ENCODE data around the gene PRPF6. TPM values are rescaled to one million over a fixed set of nuclear protein-coding genes. Genes with fewer than 3 reads are reported as not detected.

The PRPF6 gene
- total and polyA plus RNA-seq, 2 donors (not counting 1 experiment from before 2014, with no cell fraction given): 31.7 to 82.9 TPM

- H3K4me2 ChIP-seq (replicated peaks; ENCODE audit: low read depth, low read length, poor library complexity, severe bottlenecking): peak overlapping the region; percentile 90
- H3K36me3 ChIP-seq (replicated peaks in 1 of 2; ENCODE audit: control extremely low read depth in 1 of 2, control insufficient read depth in 1 of 2, extremely low read depth in 1 of 2, insufficient read depth in 2 of 2, low read length in 1 of 2): peaks cover 0 to 4% of the 10 kb centered on the region in 2 experiments
- CTCF ChIA-PET: interaction anchor here (1.4 kb wide), 1 partner anchor 432 kb away, joined by 3 read pairs; no protein-coding TSS in a partner anchor
- H3K79me2 ChIP-seq (ENCODE audit: control insufficient read depth, insufficient read depth, low read length): no peaks in the 10 kb centered on the region
- DNase-seq (no peak), ATAC-seq (ENCODE audit: low read depth) (peak; percentile 10)
- H3K9me3 ChIP-seq (ENCODE audit: control extremely low read depth in 1 of 3, control insufficient read depth in 2 of 3, insufficient read depth in 1 of 3, low read length in 2 of 3): peaks cover 0 to 21% (median 0%) of the 10 kb centered on the region in 3 donors
- TF ChIP-seq CTCF (IDR thresholded peaks at IDR 0.05) (no peak), EZH2 (IDR thresholded peaks at IDR 0.05; ENCODE audit: borderline replicate concordance, insufficient read depth, low read depth, low read length, poor library complexity, severe bottlenecking) (no peak)
- no peak overlapping the region for H3K27ac ChIP-seq (ENCODE audit: low read length in 2 of 2)
- H3K9me3 Mint-ChIP-seq (ENCODE audit: insufficient read depth): no peaks in the 10 kb centered on the region
- no peaks in the 10 kb centered on the region for H3K27me3 ChIP-seq (replicated peaks in 1 of 4; ENCODE audit: control extremely low read depth in 1 of 4, control insufficient read depth in 3 of 4, insufficient read depth in 4 of 4, low read length in 3 of 4)
- H3K9ac ChIP-seq (ENCODE audit: low read length): peak overlapping the region; percentile 64
- WGBS (ENCODE audit: insufficient coverage): 2% methylated on average over 70 of the region's 70 CpGs
- peak overlapping the region; percentile 86 for H3K4me3 Mint-ChIP-seq
- POLR2A ChIA-PET: no interaction called here
- H2AFZ ChIP-seq (ENCODE audit: insufficient read depth, low read depth, low read length, poor library complexity, severe bottlenecking): peak overlapping the region; percentile 66
- peaks cover 17% of the 10 kb centered on the region for H3K4me1 Mint-ChIP-seq
- H3K27me3 Mint-ChIP-seq: no peaks in the 10 kb centered on the region
- H3K4me1 ChIP-seq (ENCODE audit: control insufficient read depth in 2 of 2, insufficient read depth in 2 of 2, low read length in 2 of 2): peaks cover 13 to 21% of the 10 kb centered on the region in 2 donors
- no peaks in the 10 kb centered on the region for H4K20me1 ChIP-seq (ENCODE audit: control insufficient read depth, insufficient read depth, low read length, poor library complexity, severe bottlenecking)
- H3K4me3 ChIP-seq (ENCODE audit: control extremely low read depth in 1 of 5, extremely low read depth in 1 of 5, insufficient read depth in 1 of 5, low read depth in 2 of 5, low read length in 4 of 5): peak overlapping the region in 4 of 5 experiments; percentile 31 to 64 (median 50)
- intact Hi-C loops (cut with micrococcal nuclease): no loop called here
- H3K27ac Mint-ChIP-seq: peak overlapping the region; percentile 46
Measured at GRCh38 chr20:63968928-63969760, 11.8 kb upstream of the PRPF6 start.
